Stimulated activated CD8-positive, alpha-beta memory T cell treated with anti-CD3 and anti-CD28 coated beads, Interleukin-4, amount 100 ng/mL, for 4 hours (primary cell): Measurements from ENCODE around the gene CTSG.
"Not testable (repeated sequence)": the region's sequence is repeated elsewhere in the genome, so short reads cannot be mapped to it uniquely, and the experiment has no call there.

Experiments
- DNase-seq, 2 donors: peaks; one replicate each; pipeline ENCODE4 v3.0.0-alpha.2; 2020; ENCODE audit warnings: low read depth in 2 of 2, low spot score in 1 of 2

Gene CTSG, protein sequence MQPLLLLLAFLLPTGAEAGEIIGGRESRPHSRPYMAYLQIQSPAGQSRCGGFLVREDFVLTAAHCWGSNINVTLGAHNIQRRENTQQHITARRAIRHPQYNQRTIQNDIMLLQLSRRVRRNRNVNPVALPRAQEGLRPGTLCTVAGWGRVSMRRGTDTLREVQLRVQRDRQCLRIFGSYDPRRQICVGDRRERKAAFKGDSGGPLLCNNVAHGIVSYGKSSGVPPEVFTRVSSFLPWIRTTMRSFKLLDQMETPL

DNA sequence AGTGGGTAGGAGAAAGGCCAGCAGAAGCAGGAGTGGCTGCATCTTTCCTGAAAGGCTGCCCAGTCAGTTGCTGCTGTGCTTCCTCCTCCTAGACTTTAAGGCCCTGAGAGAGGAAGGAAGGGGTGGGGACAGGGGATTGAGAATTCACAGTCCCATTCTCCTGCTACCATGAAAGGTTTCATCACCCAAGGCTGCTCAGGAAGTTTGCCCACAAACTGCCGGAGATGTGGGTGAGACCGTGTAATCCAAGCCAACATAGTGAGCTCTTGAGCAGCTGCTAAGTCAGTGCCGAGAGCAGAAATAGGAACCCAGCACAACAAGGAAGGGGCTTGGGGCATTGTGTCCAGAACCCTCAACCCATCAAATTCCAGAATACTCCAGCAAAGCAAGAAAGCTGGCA is at the start of gene CTSG:
TSS of gene CTSG (minus strand) at position 69 of the 400 bp plus-strand sequence. CDS start at position 42, 27 bp downstream.
- DNase-seq, result no peak

DNA sequence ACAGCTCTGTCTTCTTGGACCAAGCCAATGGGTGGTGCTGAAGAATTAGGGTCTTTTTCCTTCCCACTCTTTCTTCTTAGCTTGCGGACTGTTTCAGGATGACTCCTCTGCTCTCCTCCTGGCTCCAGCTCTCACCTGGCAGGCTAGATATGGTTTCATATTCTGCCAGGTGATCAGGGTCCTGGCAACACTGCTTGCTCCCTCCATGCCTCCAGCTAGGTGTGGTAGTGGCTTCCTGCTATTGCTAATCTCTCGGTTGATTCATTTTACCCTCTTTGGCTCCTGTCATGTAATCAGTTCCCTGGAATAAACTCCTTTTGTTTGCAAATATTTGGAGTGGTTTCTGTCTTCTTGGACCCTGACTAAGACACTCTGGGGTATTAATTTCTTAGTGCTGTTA is 37.7 kb upstream of the CTSG start:
- no peak for DNase-seq

DNA sequence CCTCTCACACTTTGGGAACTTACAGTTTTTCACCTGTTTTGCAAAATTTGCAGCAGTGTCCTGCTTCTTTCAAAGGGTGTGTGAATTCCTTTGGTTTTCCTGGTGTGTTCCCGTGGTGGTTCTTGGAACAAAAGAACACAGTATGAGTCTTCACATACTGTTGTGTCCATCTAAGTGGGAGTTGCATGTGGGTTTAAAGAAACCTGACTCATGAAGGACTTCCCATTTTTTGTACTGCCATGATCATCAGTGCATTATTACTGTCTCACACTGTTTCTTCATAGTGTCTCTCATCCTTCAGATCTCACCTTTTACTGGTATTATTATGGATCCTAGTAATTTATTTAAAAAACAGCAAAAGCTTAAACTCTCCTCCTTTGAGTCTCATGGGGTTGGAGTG is 37.2 kb upstream of the CTSG start:
- DNase-seq, result no peak

DNA sequence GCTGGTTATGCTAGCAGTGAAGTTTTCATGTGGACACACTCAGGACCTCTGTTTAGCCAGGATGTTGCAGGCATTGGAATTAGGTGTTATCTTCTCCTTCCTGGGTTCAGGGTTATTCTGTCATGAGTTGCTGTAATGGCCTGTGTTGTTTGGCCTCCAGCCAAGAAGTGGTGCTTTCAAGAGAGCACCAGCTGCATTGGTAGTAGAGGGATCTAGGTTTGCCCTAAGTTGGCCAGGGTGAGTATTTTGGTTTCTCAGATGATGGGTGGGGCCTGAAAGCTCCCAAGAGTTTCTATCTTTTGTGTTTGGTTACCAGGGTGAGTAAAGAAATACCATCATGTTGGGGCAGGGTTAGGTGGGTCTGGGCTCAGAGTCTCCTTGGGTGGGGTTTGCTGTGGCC is 36.1 kb upstream of the CTSG start:
- DNase-seq, result no peak

DNA sequence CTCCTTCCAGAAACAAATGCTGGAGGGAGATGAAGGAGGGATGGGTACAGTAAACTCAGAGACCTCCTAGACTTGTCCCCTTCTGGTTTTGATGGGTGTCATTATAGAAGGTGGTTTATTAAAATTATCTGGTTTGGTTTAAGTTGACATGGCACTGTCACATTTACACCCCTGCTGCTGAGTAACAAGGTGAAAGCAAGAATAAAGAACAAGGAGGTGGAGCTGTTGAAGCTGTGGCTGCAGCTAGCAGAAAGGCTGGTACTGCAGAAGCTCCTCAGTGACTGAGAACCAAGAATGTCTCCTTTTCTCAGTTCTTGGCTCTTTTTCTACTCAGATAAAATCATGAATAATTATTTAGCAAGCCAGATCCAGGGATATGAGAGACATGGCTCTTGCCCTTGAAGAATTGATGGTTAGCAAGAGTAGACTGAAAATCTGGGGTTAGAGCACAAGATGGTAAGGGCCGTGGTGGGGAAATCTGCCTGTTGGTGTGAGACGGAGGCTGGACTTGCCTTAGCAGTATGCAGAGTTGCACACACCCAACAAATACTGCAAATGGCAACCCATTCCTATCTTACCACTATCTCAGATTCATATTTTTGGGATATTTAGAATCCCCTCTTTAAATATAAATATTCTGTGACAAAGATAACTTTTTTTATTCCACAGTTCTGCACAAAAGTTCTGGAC is 33.8 kb upstream of the CTSG start, which contains the start of gene GZMH:
TSS of gene GZMH (minus strand) at position 31 of the 690 bp plus-strand sequence. CDS start 72 bp downstream, outside the sequence.
- no peak for DNase-seq

DNA sequence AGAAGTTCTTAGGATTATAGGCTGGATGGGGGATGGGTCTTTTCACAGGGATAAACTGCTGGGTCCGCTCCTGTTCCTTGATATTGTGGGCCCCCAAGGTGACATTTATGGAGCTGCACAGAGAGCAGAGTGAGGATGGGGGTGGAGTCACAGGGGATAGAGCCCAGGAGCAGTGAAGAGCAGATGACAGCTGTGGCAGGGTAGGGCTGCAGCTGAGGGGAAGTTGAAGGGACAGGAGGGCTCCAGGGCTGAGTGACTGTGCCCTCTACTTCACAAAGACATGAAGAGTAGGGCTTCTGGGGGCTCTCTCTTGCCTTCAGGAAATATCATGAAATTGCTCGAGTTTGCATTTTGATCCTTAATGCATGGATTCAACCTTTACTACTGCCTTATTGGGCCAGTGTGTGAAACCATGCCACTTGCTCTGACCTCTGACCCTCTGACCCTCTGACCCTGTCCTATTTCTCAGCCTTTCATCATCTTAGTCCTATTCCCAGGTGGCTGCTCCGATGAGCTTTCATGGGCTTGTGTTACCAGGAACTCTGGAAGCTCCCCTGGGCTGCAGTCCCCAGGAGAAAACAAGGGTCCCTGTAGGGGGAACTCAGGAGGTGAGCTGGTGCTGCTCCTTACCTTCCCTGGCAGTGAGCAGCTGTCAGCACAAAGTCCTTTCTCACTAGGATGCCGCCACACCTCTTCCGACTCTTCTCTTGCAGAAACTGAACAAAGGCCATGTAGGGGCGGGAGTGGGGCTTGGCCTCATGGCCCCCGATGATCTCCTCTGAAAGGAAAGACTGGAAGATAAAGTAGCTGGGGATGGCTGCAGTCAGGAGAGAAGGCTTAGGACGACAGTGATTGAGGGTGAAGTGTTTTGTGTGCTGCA is 31.8 kb upstream of the CTSG start:
- DNase-seq, result no peak

DNA sequence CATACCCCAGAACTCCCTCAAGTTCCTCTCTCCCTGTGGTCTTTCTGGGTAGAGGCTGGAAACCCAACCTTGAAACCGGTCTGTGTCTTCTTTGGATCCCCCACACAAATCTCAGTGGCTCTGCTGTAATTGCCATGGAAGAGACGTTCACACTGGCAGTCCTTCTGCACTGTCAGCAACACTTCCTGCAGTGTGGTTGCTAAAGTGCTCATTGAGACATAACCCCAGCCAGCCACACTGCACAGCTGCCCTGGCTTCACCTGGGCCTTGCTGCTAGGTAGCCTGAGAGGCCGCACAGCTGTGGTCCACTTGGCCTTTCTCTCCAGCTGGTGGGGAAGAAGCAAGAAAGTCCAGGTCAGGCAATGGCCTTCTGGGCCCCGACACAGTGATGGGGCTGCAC is 31.0 kb upstream of the CTSG start:
- DNase-seq, result no peak

DNA sequence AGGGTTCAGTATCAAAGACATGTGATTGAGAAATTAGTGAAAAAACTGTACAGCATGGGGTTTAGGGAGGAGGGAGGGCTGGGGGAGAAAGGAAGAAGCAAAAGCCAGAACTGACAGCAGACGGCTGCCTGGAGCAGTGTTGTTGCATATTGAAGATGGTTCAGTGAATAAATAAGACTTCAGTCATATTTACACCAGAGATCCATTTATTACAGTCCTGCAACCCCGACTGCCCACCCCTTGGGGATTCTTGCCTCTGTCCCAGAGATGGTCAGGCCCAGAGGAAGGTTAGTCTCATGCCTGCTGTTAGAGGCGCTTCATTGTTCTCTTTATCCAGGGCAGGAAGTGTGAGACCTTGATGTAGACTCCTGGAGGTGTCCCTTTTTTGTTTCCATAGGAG is 30.2 kb upstream of the CTSG start:
- no peak for DNase-seq

DNA sequence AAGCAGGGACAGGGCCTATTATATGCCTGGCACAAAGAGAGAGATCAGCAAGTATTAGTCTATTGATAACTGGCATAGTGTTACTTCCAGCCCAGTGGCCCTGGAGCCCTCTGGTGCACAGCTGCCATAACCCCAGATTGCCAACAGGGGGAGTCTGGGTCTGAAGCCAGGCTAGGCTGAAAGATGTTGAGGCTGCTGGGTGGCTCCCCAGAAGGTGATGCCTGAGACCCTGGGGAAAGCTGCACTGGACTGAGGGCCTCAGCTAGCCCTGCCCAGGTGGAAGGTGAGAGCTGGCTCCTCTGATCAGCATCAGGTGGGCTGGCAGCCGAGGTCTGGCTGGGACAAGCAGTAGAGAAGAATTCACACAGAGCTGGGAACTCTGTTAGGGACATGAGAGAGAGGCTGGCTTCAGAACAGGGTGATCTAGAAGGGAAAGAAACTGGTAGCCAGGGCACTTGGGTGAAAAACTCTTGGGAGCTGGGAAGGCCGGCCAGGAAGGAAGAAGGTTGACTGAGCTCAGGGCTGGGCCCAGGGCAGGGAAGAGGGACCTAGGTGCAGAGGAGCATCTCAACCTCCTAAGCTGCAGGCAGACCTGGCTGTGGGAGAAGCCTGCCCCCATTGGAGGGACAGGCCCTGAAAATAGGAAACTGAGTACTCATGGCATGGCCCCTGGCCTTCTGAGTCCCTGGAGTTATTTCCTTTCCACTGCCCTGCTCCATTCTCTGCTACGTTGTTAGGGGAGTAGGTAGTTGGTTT is 29.6 kb upstream of the CTSG start:
- DNase-seq, result peak; percentile 48 to 54

DNA sequence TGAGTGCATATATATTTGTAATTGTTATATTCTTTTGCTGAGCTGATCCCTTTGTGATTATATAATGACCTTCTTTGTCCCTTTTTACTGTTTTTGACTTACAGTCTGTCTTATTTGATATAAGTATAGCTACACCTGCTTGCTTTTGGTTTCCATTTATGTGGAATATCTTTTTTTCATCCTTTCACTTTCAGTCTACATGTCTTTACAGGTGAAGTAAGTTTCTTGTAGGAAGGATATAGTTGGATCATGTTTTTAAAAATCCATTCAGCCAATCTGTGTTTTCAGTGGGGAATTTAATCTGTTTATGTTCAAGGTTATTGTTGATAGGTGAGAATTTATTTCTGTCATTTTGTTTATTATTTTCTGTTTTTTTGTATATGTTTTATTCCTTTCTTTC is 21.4 kb upstream of the CTSG start:
- DNase-seq, result no peak

DNA sequence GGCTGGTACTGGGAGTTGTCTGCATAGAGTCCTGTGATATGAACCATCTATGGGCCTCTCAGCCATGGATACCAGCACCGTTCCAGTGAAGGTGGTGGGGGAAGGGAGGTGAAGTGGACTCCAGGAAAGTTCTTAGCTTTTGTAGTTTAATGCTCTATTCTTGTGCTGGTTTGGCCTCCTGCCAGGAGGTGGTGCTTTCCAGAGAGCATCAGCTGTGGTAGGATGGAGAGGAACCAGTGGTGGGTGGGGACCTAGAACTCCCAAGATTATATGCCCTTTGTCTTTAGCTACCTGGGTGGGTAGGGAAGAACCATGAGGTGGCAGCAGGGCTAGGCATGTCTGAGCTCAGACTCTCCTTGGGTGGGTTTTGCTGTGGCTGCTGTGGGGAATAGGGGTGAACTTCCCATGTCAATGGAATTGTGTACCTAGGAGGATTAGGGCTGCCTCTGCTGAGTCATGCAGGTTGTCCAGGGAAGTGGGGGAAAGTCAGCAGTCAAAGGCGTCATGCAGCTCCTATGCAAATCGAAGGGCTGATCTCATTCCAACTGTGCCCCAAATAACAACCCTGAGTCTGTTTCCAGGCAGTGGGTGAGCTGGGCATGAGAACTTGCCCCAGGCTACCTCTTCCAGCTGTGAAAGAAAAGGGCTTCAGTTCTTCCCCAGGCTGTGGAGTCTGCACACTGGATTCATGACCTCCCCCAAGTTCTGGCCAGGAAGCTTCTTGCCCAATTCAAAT is 19.2 kb upstream of the CTSG start:
- no peak for DNase-seq

DNA sequence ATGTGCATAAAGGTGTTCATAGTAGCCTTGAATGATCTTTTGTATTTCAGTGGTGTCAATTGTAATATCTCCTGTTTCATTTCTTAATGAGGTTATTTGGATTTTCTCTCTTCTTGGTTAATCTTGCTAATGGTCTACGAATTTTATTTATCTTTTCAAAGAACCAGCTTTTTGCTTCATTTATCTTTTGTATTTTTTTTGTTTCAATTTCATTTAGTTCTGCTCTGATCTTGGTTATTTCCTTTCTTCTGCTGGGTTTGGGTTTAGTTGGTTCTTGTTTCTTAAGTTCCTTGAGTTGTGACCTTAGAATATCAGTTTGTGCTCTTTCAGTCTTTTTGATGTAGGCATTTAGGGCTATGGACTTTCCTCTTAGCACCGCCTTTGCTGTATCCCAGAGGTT is 15.0 kb upstream of the CTSG start:
- not testable (repeated sequence) for DNase-seq

DNA sequence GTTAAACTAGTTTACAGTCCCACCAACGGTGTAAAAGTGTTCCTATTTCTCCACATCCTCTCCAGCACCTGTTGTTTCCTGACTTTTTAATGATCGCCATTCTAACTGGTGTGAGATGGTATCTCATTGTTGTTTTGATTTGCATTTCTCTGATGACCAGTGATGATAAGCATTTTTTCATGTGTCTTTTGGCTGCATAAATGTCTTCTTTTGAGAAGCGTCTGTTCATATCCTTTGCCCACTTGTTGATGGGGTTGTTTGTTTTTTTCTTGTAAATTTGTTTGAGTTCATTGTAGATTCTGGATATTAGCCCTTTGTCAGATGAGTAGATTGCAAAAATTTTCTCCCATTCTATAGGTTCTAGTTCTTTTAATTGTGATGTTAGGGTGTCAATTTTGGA is 8.4 kb upstream of the CTSG start:
- not testable (repeated sequence) for DNase-seq

DNA sequence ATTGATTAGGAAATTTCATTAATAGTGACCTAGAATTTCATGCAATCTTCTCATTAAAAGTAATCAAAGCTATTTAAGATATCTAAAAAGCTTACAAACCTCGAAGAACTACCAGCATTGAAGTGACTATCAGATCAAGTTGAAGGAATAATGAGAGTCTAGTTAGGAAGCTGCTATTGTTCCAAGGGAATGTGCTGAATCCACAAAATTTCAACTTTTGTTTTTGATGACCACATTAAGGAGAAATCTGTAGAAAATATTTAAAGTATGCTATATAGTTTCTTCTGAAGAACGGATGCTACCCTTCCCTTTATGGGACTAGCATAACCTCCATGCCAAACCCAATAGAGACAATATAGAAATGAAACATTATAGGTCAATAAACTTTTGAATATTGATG is 2.5 kb upstream of the CTSG start:
- DNase-seq, result no peak

DNA sequence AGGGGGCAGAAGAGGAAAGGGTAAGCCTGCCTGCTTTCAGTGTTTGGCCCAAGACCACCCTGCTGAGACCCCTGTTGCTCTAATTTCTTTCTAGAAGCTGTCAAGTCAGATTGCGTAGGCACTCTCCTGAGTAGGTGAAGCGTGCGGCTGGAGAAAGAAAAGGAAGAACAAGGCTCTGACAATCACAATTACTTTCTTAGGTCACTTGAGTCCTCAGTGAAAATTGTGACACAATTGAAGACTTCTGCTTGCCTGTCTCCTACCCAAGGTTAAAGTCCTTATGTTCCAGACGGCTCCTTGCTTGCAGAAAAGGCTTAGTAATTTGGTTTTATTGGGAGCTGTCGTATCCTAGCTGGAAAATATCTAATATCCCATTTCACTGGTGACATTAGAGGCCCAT is 721 bp upstream of the CTSG start:
- no peak for DNase-seq

DNA sequence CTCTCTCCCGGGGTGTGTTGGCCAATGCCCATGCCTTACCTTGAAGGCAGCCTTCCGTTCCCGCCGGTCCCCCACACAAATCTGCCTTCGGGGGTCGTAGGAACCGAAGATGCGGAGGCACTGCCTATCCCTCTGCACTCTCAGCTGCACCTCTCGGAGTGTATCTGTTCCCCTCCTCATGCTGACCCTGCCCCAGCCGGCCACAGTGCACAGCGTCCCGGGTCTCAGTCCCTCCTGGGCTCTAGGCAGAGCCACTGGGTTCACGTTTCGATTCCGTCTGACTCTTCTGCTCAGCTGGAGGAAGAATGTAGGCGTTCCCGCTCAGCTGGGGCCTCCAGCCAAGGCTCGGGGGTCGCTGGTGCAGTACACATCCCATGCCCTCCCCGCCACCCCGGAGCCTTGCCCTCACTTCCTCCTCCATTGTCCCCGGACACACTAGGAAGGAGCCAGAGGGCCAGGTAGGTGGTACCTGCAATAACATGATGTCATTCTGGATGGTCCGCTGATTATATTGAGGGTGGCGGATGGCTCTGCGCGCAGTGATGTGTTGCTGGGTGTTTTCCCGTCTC is 1.8 kb downstream of the CTSG start:
- no peak for DNase-seq

DNA sequence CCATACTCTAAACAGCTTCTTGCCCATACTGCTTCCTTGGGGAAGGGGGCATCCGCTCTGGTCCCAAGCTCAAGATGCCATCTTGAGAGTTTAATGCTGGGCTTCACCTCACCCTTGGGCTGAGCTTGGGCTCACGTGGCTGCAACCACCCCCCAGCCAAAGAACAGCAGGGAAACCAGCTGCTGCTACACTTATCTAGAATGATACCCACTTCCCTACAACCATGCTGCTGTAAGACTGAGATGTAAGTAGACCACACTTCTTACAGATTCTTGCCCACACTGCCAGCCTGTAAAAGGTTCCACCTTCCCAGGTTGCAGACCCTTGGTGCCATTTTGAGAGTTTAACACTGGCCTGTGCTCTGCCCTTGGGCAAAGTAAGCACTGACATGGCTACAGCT is 9.7 kb downstream of the CTSG start:
- no peak for DNase-seq

DNA sequence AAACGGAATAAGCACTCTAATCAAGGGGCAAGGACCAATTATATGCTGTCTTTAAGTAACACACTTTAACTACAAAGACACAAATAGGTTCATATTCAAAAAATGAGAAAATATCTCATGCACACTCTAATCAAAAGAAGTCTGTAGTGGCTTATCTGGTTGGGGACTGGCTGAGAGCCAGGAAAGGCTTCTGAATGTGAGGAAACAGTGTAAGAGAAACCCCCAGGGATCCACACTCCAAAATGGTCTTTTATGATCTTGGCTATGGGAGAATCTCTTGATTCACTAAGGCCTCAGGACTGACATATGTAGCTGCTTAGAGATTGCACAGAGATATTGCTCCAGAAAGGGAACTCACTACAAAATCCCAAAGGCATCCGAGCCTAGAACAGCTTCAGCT is 10.3 kb downstream of the CTSG start:
- no peak for DNase-seq

DNA sequence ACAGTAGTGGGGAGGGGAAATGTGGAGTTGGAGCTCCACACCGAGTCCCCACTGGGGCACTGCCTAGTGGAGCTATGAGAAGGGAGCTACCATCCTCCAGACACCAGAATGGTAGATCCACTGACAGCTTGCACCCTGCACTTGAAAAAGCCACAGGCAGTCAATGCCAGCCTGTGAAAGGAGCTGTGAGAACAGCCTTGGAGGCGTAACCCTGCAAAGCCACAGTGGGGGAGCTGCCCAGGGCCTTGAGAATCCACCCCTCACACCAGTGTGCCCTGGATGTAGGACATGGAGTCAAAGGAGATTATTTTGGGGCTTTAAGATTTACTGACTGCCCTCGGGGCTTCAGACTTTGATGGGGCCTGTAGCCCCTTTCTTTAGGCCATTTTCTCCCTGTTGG is 12.5 kb downstream of the CTSG start:
- no peak for DNase-seq

DNA sequence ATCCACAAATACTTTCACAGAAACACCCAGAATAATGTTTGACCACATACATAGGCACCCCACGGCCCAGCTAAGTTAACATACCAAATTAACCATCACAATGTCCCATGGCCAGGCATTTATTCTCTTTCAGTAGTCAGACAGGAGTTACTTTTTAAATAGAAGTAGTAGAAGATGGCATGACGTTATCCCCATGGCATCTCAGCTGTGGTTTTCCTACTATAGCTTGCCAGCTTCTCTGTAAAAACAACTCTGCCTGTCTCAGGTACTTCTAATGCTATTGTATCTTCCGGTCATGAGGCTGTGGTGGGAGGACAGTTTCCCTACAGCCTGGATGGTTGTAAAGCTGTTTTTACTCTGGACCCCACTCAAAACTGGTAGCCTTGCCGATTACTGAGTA is 19.3 kb downstream of the CTSG start:
- DNase-seq, result no peak
